ENCODE results near the gene TRIM2. TPM values are rescaled to one million over a fixed set of nuclear protein-coding genes. Genes with fewer than 3 reads are reported as not detected.

TRIM2 gene
- total RNA-seq = 35.9 TPM
- long read RNA-seq, full-length matches to known transcripts = 4 of 21 reads
- long read RNA-seq, partial matches to known transcripts = 8 of 21 reads
- long read RNA-seq, other reads (novel, unspliced or antisense) = 9 of 21 reads

- DNase-seq (peak; percentile 73), ATAC-seq (peak; percentile 85)
- no peaks in the 10 kb centered on the region for H3K9me3 ChIP-seq
- H3K36me3 ChIP-seq = no peaks in the 10 kb centered on the region
- no peaks in the 10 kb centered on the region for H3K27me3 ChIP-seq
- TF ChIP-seq CTCF (IDR thresholded peaks at IDR 0.05) = no peak
- no peaks in the 10 kb centered on the region for H3K4me1 ChIP-seq
- intact Hi-C loops (cut with DNase I) = no loop called here
- H3K4me3 ChIP-seq = peak within 1 kb of the TSS; percentile 45
- H3K27ac ChIP-seq = peak within 1 kb of the TSS; percentile 55
These were observed at the start of gene TRIM2 for GRCh38 chr4:153204247-153204671. Gene TRIM2, plus strand, starts transcription at chr4:153204443. Its CDS starts 88 bp downstream, at chr4:153204531.

GRCh38 chr4:153155686-153156085 lies 48.6 kb upstream of the TRIM2 start:
- intact Hi-C loops (cut with DNase I) = no loop called here
- no peak overlapping the region for H3K27ac ChIP-seq
- H3K4me3 ChIP-seq = no peak overlapping the region
- peaks cover 25% of the 10 kb centered on the region for H3K4me1 ChIP-seq
- no peaks in the 10 kb centered on the region for H3K9me3 ChIP-seq
- H3K36me3 ChIP-seq = no peaks in the 10 kb centered on the region
- no peak for ATAC-seq
- H3K27me3 ChIP-seq = no peaks in the 10 kb centered on the region
- DNase-seq = no peak
- no peak for TF ChIP-seq CTCF (IDR thresholded peaks at IDR 0.05)

GRCh38 chr4:153156263-153156662 lies 48.0 kb upstream of the TRIM2 start:
- no peaks in the 10 kb centered on the region for H3K36me3 ChIP-seq
- no peaks in the 10 kb centered on the region for H3K27me3 ChIP-seq
- H3K4me3 ChIP-seq = no peak overlapping the region
- TF ChIP-seq CTCF (IDR thresholded peaks at IDR 0.05) = no peak
- DNase-seq = no peak
- peak; percentile 26 for ATAC-seq
- H3K4me1 ChIP-seq = peaks cover 25% of the 10 kb centered on the region
- H3K9me3 ChIP-seq = no peaks in the 10 kb centered on the region
- no peak overlapping the region for H3K27ac ChIP-seq
- intact Hi-C loops (cut with DNase I) = no loop called here

GRCh38 chr4:153156721-153157120 lies 47.5 kb upstream of the TRIM2 start:
- ATAC-seq (no peak), DNase-seq (no peak)
- intact Hi-C loops (cut with DNase I) = no loop called here
- Histone ChIP-seq H3K9me3 (no peaks in the 10 kb centered on the region), H3K4me1 (peaks cover 24% of the 10 kb centered on the region), H3K27me3 (no peaks in the 10 kb centered on the region), H3K27ac (no peak overlapping the region), H3K4me3 (no peak overlapping the region), H3K36me3 (no peaks in the 10 kb centered on the region)
- no peak for TF ChIP-seq CTCF (IDR thresholded peaks at IDR 0.05)

- DNase-seq = no peak
- H3K9me3 ChIP-seq = no peaks in the 10 kb centered on the region
- no peak for ATAC-seq
- no peak overlapping the region for H3K4me3 ChIP-seq
- no peaks in the 10 kb centered on the region for H3K36me3 ChIP-seq
- H3K4me1 ChIP-seq = peaks cover 4% of the 10 kb centered on the region
- intact Hi-C loops (cut with DNase I) = no loop called here
- no peak overlapping the region for H3K27ac ChIP-seq
- TF ChIP-seq CTCF (IDR thresholded peaks at IDR 0.05) = no peak
- no peaks in the 10 kb centered on the region for H3K27me3 ChIP-seq
These were observed 45.2 kb upstream of the TRIM2 start for GRCh38 chr4:153159016-153159415.

- Histone ChIP-seq H3K27ac (no peak overlapping the region), H3K4me3 (no peak overlapping the region), H3K9me3 (no peaks in the 10 kb centered on the region), H3K36me3 (no peaks in the 10 kb centered on the region), H3K27me3 (no peaks in the 10 kb centered on the region), H3K4me1 (no peaks in the 10 kb centered on the region)
- no peak for TF ChIP-seq CTCF (IDR thresholded peaks at IDR 0.05)
- DNase-seq (no peak), ATAC-seq (no peak)
- intact Hi-C loops (cut with DNase I) = no loop called here
These were observed 44.5 kb upstream of the TRIM2 start for GRCh38 chr4:153159728-153160221.

All from upper lobe of right lung (tissue), 1 donor.